Activated naive CD8-positive, alpha-beta T cell (primary cell): ENCODE results near the gene ADD1.

Source experiments
- H3K27ac Mint-ChIP-seq: one replicate; pipeline ENCODE4 v1.8.0; 2021; ENCODE audit warnings: mixed read lengths
- H3K27me3 Mint-ChIP-seq: one replicate; pipeline ENCODE4 v1.8.0; 2021; ENCODE audit warnings: mixed read lengths
- H3K36me3 Mint-ChIP-seq: one replicate; pipeline ENCODE4 v1.8.0; 2021; ENCODE audit warnings: mixed read lengths
- H3K4me1 Mint-ChIP-seq: one replicate; pipeline ENCODE4 v1.8.0; 2021; ENCODE audit warnings: low read depth, mixed read lengths
- H3K4me3 Mint-ChIP-seq: one replicate; pipeline ENCODE4 v1.8.0; 2021; ENCODE audit warnings: mild to moderate bottlenecking, mixed read lengths
- H3K9me3 Mint-ChIP-seq: one replicate; pipeline ENCODE4 v1.8.0; 2021; ENCODE audit warnings: low read depth, mixed read lengths

ADD1 gene

DNA sequence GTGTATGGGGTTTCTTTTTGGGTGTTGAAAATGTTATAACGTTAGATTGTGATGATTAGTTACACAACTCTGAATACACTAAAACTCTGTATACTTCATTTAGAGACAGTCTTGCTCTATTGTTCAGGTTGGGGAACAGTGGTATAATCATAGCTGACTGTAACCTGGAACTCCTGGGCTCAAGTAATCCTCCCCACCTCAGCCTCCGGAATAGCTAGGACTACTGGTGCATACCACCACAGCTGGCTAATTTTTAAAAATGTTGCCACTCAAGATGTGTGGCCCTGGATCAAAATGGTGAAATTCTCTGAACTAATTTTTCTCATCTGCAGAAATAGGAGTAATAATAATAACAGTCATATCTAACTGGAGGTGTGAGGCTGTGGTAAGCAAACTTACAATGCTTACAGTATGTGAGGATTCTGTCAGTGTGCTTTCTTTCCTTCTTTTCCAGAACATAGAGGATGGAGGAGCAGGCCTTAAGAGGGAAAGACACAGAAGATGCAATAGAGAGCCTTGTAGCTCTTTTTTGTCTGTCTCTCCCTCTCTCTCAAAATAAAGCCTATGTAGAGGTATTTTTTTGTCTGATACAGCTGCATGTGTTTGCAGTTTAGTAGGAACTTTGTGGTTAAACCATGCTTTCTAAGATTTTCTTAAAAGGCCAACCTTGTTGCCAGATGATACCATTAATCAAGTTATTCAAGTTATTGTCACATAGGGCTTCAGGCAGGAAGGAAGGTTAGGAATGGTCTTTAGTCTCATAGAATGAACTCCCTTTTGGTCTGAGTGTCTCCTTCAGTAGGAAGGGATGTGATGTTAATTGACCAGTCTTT, 7.5 kb downstream of the ADD1 start:
- no peaks in the 10 kb centered on the region for H3K9me3 Mint-ChIP-seq
- H3K4me1 Mint-ChIP-seq = peaks cover 78% of the 10 kb centered on the region
- peak overlapping the region; percentile 80 for H3K27ac Mint-ChIP-seq
- no peaks in the 10 kb centered on the region for H3K27me3 Mint-ChIP-seq
- no peaks in the 10 kb centered on the region for H3K36me3 Mint-ChIP-seq
- H3K4me3 Mint-ChIP-seq = peak overlapping the region; percentile 40

DNA sequence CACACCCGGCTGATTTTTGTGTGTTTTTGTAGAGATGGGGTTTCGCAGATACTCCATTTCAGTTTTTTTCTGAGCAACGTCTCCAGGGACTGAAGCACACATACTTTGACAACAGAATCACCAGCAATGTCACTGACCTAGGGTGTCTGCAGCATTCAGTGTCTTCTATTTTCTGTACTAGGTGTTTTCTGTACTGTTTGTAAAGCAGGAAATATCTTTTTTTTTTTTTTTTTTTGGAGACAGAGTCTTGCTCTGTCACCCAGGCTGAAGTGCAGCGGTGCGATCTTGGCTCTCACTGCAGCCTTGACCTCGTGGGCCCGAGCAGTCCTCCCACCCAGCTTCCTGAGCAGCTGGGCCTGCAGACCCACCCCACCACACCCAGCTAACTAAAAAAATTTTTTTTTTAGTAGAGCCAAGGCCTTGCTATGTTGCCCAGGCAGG, 8.9 kb downstream of the ADD1 start:
- peak overlapping the region; percentile 58 for H3K4me3 Mint-ChIP-seq
- H3K4me1 Mint-ChIP-seq = peaks cover 74% of the 10 kb centered on the region
- H3K9me3 Mint-ChIP-seq = no peaks in the 10 kb centered on the region
- peak overlapping the region; percentile 80 for H3K27ac Mint-ChIP-seq
- no peaks in the 10 kb centered on the region for H3K36me3 Mint-ChIP-seq
- H3K27me3 Mint-ChIP-seq = no peaks in the 10 kb centered on the region

DNA sequence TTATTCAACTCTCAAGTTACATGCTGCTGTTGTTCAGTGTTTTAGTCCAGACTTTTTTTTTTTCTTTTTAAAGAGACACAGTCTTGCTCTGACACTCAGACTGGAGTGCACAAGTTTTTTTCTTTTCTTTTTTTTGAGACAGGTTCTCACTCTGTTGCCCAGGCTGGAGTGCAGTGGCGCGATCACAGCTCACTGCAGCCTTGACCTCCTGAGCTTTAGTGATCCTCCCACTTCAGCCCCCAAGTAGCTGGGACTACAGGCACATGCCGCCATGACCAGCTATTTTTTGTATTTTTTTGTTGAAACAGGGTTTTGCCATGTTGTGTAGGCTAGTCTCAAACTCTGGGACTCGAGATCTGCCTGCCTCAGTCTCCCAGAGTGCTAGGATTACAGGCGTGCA, 11.9 kb downstream of the ADD1 start:
- Mint-ChIP-seq H3K27ac (peak overlapping the region; percentile 41), H3K4me3 (no peak overlapping the region)

DNA sequence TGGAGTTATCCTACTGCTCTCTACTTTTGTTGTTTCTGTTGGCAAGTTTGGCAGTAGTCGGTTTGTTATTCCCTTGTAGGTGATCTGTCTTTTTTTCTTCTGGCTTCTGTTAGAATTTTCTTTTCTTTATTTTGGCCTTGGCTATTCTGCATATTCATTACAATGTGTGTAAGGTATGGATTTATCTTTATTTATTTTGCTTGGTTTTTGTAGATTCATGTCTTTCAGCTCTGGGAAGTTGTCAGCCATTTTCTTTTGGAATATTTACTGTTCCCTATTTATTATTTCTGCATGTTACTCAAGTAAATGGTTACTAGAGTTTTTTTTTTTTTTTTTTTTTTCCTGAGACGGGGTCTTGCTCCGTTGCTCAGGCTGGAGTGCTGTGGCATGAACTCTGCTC, 12.6 kb downstream of the ADD1 start:
- Mint-ChIP-seq H3K27ac (peak overlapping the region; percentile 62), H3K36me3 (no peaks in the 10 kb centered on the region), H3K9me3 (no peaks in the 10 kb centered on the region), H3K4me1 (peaks cover 73% of the 10 kb centered on the region), H3K4me3 (no peak overlapping the region), H3K27me3 (no peaks in the 10 kb centered on the region)

More for the DNA sequence above, 11.9 kb downstream of the ADD1 start:
- no peaks in the 10 kb centered on the region for H3K27me3 Mint-ChIP-seq
- H3K36me3 Mint-ChIP-seq = no peaks in the 10 kb centered on the region
- no peaks in the 10 kb centered on the region for H3K9me3 Mint-ChIP-seq
- peaks cover 73% of the 10 kb centered on the region for H3K4me1 Mint-ChIP-seq

DNA sequence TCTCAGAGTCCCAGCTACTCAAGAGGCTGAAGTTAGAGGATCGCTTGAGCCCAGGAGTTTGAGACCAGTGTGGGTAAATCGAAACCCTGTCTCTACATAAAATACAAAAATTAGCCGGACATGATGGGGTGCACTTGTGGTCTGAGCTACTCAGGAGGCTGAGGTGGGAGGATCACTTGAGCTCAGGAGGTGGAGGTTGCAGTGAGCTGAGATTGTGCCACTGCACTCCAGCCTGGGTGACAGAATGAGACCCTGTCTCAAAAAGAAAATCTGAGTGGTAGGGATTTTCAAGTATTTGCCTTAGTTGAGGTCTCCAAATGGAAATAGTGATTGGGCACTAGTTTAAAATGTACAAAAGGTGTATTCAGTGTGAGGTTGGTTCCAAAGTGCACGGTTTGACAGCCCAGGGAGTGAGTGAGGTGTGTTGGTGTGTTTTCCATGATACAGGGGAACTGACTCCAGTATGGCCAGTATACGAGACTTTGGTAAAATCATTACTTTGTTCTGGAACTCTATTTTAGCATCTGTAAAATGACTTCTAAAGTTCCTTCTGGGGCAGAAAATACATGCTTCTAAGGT, 13.8 kb downstream of the ADD1 start:
- no peaks in the 10 kb centered on the region for H3K36me3 Mint-ChIP-seq
- H3K27me3 Mint-ChIP-seq = no peaks in the 10 kb centered on the region
- H3K4me3 Mint-ChIP-seq = no peak overlapping the region
- peaks cover 75% of the 10 kb centered on the region for H3K4me1 Mint-ChIP-seq
- H3K9me3 Mint-ChIP-seq = no peaks in the 10 kb centered on the region
- H3K27ac Mint-ChIP-seq = peak overlapping the region; percentile 78

DNA sequence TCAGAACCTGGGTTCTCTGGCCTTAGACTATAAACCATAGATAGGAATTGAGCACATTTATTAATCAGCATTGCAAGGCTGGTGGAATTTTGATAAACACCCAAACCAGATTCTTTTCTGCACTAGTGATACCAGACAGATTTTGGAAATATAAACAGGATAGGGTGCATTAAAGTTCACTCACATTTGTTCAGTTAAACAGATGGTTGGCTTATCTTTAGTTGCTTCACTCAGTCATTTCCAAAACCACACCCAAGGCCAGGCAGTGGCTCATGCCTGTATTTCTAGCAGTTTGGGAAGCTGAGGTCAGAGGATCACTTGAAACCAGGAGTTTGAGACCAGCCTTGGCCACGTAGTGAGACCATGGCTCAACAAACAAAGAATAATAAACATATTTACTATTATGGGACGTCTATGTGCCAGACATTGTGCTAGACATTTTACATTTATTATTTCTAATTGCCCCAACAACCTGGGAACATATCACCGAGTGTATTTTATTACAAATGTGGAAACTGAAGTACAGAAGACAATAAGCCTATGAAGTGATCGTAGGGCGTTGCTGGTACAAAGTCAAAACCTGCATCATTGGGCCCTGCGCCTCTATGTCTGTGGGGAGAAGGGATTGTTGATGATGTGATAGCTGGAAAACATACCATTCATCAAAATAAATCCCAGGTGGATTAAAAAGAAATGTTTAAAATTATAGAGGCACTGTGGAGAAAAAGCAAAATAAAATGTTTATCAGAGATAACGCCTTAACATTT, 15.0 kb downstream of the ADD1 start:
- H3K4me1 Mint-ChIP-seq = peaks cover 76% of the 10 kb centered on the region
- no peaks in the 10 kb centered on the region for H3K27me3 Mint-ChIP-seq
- no peak overlapping the region for H3K4me3 Mint-ChIP-seq
- H3K27ac Mint-ChIP-seq = peak overlapping the region; percentile 71
- no peaks in the 10 kb centered on the region for H3K9me3 Mint-ChIP-seq
- no peaks in the 10 kb centered on the region for H3K36me3 Mint-ChIP-seq

DNA sequence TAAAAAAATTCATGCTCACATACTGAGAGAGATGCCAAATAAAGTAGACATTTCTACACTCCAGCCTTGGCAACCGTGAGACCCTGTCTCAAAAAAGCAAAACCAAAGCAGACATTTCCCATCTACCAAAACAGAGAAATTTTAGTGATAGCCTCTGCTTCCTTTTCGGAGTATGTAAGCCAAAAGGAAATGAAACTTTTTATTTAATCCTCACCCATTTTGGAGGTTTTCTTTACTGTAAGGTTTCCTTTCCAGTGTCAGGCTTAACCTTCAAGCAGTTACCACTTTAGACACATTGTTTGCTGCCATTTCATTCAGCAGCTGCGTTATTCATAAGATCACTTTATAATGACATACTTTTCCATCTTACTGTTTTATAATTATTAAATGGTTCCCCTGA, 15.9 kb downstream of the ADD1 start:
- no peaks in the 10 kb centered on the region for H3K9me3 Mint-ChIP-seq
- H3K27ac Mint-ChIP-seq = no peak overlapping the region

DNA sequence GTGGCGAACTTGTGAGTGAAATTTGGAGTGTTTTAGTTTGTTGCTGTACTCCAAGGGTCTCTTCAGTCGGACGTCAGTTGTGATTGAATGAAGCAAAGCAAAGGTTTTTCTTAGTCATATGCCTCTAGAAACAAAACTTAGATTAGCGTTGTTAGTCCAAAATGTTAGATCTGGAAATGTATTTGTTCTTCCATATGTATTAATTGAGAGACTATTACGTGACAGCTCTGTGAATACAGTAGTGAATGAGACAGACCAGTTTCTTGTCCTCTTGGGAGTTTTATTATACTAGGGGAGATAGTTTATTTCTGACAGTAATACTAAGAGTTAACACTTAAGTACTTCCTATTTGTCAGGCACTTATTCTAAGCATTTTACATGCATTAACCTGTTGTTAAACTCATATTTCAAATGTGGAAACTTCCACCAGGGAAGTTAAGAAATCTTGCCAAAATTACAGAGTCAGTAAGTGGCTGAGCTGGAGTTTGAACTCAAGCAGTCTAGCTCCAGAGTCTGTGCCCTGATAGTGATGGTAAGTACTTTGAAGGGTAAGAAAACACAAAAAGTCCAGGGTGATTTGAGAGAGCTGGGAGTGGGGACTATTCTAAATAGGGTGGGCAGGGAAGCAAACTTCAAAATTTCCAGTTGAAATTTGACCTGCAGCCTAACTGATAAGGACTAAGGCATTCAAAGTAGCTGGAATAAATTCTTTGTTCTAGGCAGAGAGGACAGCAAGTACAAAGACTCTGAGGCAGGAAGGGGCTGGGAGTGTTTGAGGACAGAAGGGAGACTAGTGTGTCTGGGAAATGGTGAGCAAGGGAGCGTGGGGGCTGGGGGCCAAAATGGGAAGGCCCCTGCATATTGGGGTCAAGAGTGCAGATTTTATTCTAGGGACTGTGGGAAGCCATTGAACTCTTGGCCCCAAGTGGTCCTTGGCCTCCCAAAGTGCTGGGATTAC, 17.0 kb downstream of the ADD1 start:
- Mint-ChIP-seq H3K4me1 (peaks cover 73% of the 10 kb centered on the region), H3K9me3 (no peaks in the 10 kb centered on the region), H3K4me3 (no peak overlapping the region), H3K27ac (peak overlapping the region; percentile 67), H3K36me3 (no peaks in the 10 kb centered on the region), H3K27me3 (no peaks in the 10 kb centered on the region)

More for the DNA sequence above, 15.9 kb downstream of the ADD1 start:
- no peaks in the 10 kb centered on the region for H3K36me3 Mint-ChIP-seq
- peaks cover 72% of the 10 kb centered on the region for H3K4me1 Mint-ChIP-seq
- H3K27me3 Mint-ChIP-seq = no peaks in the 10 kb centered on the region
- H3K4me3 Mint-ChIP-seq = no peak overlapping the region

DNA sequence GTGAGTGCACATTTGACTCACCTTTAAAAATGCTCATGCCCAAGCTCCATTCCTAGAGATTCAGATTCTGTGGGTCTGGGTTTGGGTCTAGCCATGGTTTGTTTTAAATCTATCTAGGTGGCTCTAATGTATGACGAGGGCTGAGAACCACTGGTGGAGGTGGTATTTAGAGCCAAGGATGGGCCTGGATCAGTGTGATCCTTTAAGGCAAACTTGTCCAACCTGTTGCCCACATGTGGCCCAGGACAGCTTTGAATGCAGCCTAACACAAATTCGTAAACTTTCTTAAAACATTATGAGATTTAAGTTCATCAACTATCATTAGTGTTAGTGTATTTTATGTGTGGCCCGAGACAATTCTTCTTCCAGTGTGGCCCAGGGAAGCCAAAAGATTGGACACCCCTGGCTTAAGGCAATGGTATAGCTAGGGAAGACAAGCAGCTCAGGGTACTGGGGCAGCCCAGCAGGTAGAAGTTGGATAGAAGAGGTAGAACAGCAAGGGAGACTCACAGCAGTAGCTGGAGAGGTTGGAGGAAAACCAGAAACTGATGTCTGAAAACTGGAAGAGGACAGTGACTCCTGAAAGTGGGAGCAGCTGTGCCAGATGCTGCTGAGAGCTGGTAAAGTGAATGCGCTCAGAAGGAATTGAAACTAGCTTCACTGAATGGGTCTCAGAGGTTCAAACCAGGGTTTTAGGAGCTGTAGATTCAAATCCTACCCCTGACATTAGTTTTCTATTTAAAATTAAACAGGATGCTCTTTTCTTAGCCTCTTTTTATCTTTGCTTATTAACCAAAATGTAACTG, 18.2 kb downstream of the ADD1 start:
- H3K27ac Mint-ChIP-seq = peak overlapping the region; percentile 61
- no peaks in the 10 kb centered on the region for H3K9me3 Mint-ChIP-seq
- no peak overlapping the region for H3K4me3 Mint-ChIP-seq
- peaks cover 74% of the 10 kb centered on the region for H3K4me1 Mint-ChIP-seq
- no peaks in the 10 kb centered on the region for H3K27me3 Mint-ChIP-seq
- no peaks in the 10 kb centered on the region for H3K36me3 Mint-ChIP-seq

DNA sequence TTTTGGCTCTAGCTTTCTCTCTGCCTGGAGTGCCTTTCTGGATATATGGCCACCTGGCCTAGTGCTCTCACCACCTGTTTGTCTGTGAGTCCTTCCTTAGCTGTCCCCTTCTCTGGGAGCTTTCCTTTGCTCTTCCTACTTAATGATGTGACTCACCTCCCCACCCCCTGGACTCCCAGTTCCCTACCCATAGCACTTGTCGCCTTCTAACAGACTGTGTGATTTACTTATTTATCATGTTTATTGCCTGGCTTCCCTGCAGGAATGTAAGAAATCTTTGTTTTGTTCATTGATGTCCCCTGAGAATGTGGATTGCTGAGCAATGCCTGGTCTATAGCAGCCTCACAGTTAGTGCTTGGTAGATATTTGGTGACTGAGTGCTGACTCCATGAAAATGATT, 18.9 kb downstream of the ADD1 start:
- H3K36me3 Mint-ChIP-seq = no peaks in the 10 kb centered on the region
- H3K9me3 Mint-ChIP-seq = no peaks in the 10 kb centered on the region
- peak overlapping the region; percentile 11 for H3K27ac Mint-ChIP-seq
- peaks cover 78% of the 10 kb centered on the region for H3K4me1 Mint-ChIP-seq
- H3K4me3 Mint-ChIP-seq = no peak overlapping the region
- H3K27me3 Mint-ChIP-seq = no peaks in the 10 kb centered on the region

DNA sequence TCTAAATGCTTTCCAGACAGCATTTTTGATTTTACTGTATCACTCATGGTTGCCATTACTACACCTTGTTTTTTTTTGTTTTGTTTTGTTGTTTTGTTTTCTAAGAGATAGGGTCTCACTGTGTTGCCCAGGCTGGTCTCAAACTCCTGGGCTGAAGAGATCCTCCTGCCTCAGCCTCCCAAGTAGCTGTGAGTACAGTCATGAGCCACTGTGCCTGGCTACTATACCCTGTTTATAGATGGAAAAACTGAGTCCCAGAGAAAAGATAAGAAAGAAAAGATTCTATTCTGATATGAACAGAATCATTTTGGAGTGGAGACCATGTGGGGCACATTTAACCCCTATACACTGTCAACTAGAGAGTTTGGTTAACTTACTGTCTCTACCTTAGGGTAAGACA, 20.0 kb downstream of the ADD1 start:
- H3K27me3 Mint-ChIP-seq = no peaks in the 10 kb centered on the region
- H3K4me3 Mint-ChIP-seq = no peak overlapping the region
- no peaks in the 10 kb centered on the region for H3K36me3 Mint-ChIP-seq
- H3K9me3 Mint-ChIP-seq = no peaks in the 10 kb centered on the region
- H3K4me1 Mint-ChIP-seq = peaks cover 77% of the 10 kb centered on the region
- no peak overlapping the region for H3K27ac Mint-ChIP-seq

DNA sequence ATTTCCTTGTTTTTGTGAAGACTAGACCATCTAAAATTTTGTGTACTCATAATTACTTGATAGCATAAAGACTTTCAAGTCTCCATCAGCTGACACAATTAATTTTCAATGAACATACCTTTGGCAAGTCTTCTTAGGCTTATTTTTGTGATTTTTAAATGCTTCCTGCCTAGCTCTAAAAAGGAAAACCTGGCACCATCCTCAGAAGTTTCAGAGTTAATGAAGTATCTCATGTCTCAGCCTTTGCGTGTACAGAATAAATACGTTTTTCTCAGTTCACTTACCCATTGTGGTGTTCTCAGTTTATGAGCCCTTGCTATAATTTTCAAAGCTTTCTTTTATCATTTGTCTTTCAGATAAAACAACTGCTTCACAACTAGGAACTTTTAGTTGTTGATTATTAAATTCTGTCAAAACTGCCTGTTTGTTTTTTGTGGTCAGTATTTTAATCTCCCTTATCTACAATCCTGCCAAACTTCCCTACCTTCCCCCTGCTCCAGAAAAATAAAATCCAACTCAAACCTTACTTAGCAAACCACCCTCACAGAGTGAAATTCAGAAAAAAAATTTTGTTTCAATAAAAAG, 21.6 kb downstream of the ADD1 start:
- Mint-ChIP-seq H3K27ac (no peak overlapping the region), H3K9me3 (no peaks in the 10 kb centered on the region), H3K4me1 (peaks cover 76% of the 10 kb centered on the region), H3K36me3 (no peaks in the 10 kb centered on the region), H3K4me3 (no peak overlapping the region), H3K27me3 (no peaks in the 10 kb centered on the region)

DNA sequence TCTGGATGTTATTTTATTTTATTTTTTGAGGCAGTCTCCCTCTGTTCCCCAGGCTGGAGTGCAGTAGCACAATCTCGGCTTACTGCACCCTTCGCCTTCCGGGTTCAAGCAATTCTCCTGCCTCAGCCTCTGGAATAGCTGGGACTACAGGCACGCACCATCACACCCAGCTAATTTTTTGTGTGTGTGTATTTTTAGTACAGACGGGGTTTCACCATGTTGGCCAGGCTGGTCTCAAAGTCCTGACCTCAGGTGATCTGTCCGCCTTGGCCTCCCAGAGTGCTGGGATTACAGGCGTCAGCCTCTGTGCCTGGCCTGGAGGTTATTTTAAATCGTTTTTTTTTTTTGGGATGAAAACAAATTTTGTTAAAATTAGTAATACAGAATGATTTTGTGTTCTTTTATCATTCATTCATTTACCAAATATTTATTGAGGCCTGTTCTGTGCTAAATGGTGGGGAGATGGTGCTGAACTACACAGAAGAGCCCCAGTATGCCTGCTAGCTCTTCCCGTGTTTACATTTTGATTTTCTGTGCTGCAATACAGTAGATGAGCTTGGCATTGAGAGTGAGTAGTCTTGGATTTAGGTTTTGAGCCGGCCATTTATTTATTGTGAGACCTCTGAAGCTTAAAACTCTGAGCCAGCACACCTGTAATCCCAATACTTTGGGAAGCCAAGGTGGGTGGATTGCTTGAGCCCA, 22.7 kb downstream of the ADD1 start:
- H3K27ac Mint-ChIP-seq = no peak overlapping the region
- no peak overlapping the region for H3K4me3 Mint-ChIP-seq
- no peaks in the 10 kb centered on the region for H3K27me3 Mint-ChIP-seq
- no peaks in the 10 kb centered on the region for H3K9me3 Mint-ChIP-seq
- no peaks in the 10 kb centered on the region for H3K36me3 Mint-ChIP-seq
- peaks cover 72% of the 10 kb centered on the region for H3K4me1 Mint-ChIP-seq
